Measurements from ENCODE around the gene TMED8.
"Not testable (repeated sequence)": the region's sequence is repeated elsewhere in the genome, so short reads cannot be mapped to it uniquely, and the experiment has no call there.

The TMED8 gene

GRCh38 chr14:77359626-77360025, 17.3 kb downstream of the TMED8 start:
- DNase-seq, result no peak

GRCh38 chr14:77356899-77357298, 20.0 kb downstream of the TMED8 start:
- DNase-seq, result no peak

GRCh38 chr14:77355811-77356210, 21.1 kb downstream of the TMED8 start:
- DNase-seq, result no peak

- DNase-seq, result no peak
Measured at GRCh38 chr14:77353469-77354141, 23.3 kb downstream of the TMED8 start.

GRCh38 chr14:77347751-77348150, 29.1 kb downstream of the TMED8 start:
- DNase-seq, result no peak

GRCh38 chr14:77346495-77346894, 30.4 kb downstream of the TMED8 start:
- DNase-seq, result no peak

GRCh38 chr14:77344377-77344996, 32.4 kb downstream of the TMED8 start:
- peak; percentile 19 for DNase-seq

- no peak for DNase-seq
Measured at GRCh38 chr14:77343662-77344061, 33.2 kb downstream of the TMED8 start.

GRCh38 chr14:77342726-77343397, 34.0 kb downstream of the TMED8 start:
- no peak for DNase-seq

GRCh38 chr14:77340389-77340788, 36.5 kb downstream of the TMED8 start:
- DNase-seq, result no peak

- no peak for DNase-seq
Measured at GRCh38 chr14:77339407-77339806, 37.5 kb downstream of the TMED8 start.

GRCh38 chr14:77338302-77338701, 38.6 kb downstream of the TMED8 start:
- DNase-seq, result no peak

GRCh38 chr14:77337880-77338279, 39.0 kb downstream of the TMED8 start:
- DNase-seq, result no peak

- not testable (repeated sequence) for DNase-seq
Measured at GRCh38 chr14:77337255-77337654, 39.6 kb downstream of the TMED8 start.

- DNase-seq, result no peak
Measured at GRCh38 chr14:77335576-77335975, 41.3 kb downstream of the TMED8 start.

- no peak for DNase-seq
Measured at GRCh38 chr14:77329872-77330271, 47.0 kb downstream of the TMED8 start.

- DNase-seq, result no peak
Measured at GRCh38 chr14:77327111-77327510, 49.8 kb downstream of the TMED8 start.

- DNase-seq, result no peak
Measured at GRCh38 chr14:77325746-77326094, 51.2 kb downstream of the TMED8 start.

GRCh38 chr14:77324816-77325745, 51.8 kb downstream of the TMED8 start:
- DNase-seq, result no peak

- no peak for DNase-seq
Measured at GRCh38 chr14:77324289-77324688, 52.6 kb downstream of the TMED8 start.

- DNase-seq, result no peak
Measured at GRCh38 chr14:77323571-77323970, 53.3 kb downstream of the TMED8 start.

GRCh38 chr14:77322951-77323350, 53.9 kb downstream of the TMED8 start:
- no peak for DNase-seq

GRCh38 chr14:77322250-77322902, 54.5 kb downstream of the TMED8 start:
- DNase-seq, result no peak

Measured in NCI-H2227 treated with DMSO at 0.1 percent for 48 hours (cell line).